DND-41 (cell line): ENCODE measurements around the gene VTCN1.

ENCODE experiments used
- EZH2 ChIP-seq: IDR thresholded peaks from 3 replicates; pipeline ENCODE4 v1.6.1; 2012; ENCODE audit warnings: borderline replicate concordance, low read depth, mild to moderate bottlenecking, moderate library complexity, low read length, inconsistent platforms; ENCODE audit not compliant: severe bottlenecking
- TF ChIP-seq, protein P1 (sequence below): IDR thresholded peaks from 2 replicates; pipeline ENCODE4 v1.5.1; 2012; ENCODE audit warnings: borderline replicate concordance, low read length, moderate library complexity, mild to moderate bottlenecking; ENCODE audit not compliant: poor library complexity, severe bottlenecking; ENCODE audit errors: extremely low read depth

GRCh38 chr1:117237726-117238381, 27.1 kb upstream of the VTCN1 start:
- TF ChIP-seq, protein P1, sequence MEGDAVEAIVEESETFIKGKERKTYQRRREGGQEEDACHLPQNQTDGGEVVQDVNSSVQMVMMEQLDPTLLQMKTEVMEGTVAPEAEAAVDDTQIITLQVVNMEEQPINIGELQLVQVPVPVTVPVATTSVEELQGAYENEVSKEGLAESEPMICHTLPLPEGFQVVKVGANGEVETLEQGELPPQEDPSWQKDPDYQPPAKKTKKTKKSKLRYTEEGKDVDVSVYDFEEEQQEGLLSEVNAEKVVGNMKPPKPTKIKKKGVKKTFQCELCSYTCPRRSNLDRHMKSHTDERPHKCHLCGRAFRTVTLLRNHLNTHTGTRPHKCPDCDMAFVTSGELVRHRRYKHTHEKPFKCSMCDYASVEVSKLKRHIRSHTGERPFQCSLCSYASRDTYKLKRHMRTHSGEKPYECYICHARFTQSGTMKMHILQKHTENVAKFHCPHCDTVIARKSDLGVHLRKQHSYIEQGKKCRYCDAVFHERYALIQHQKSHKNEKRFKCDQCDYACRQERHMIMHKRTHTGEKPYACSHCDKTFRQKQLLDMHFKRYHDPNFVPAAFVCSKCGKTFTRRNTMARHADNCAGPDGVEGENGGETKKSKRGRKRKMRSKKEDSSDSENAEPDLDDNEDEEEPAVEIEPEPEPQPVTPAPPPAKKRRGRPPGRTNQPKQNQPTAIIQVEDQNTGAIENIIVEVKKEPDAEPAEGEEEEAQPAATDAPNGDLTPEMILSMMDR, result no peak
- TF ChIP-seq EZH2, result no peak
